Activated CD4-positive, alpha-beta T cell treated with anti-CD3 and anti-CD28 coated beads, Interleukin-10, Interleukin-2, amounts not matched to agents 100 ng/mL and 50 ng/mL, durations not matched to agents 16 hours and 8 hours (primary cell): ENCODE data around the gene NSL1.
"Not testable (repeated sequence)": the region's sequence is repeated elsewhere in the genome, so short reads cannot be mapped to it uniquely, and the experiment has no call there.

Experiments used
- DNase-seq: peaks from one replicate; pipeline ENCODE4 v3.0.0-alpha.2; 2020

NSL1 gene

GRCh38 chr1:212746546-212746945 lies 45.0 kb downstream of the NSL1 start:
- no peak for DNase-seq

GRCh38 chr1:212745303-212745702 lies 46.3 kb downstream of the NSL1 start:
- DNase-seq: no peak

- DNase-seq: no peak
These were observed 47.6 kb downstream of the NSL1 start for GRCh38 chr1:212743901-212744475.

GRCh38 chr1:212738330-212738729 lies 53.2 kb downstream of the NSL1 start:
- DNase-seq: peak; percentile 80

- no peak for DNase-seq
These were observed 54.0 kb downstream of the NSL1 start for GRCh38 chr1:212737559-212737958.

- no peak for DNase-seq
These were observed 58.5 kb downstream of the NSL1 start for GRCh38 chr1:212733109-212733508.

- DNase-seq: no peak
These were observed 59.9 kb downstream of the NSL1 start for GRCh38 chr1:212731630-212732029.

- DNase-seq: peak; percentile 34
These were observed 63.0 kb downstream of the NSL1 start for GRCh38 chr1:212728606-212729005.

- DNase-seq: peak; percentile 72
These were observed 64.0 kb downstream of the NSL1 start for GRCh38 chr1:212727386-212728181.

- DNase-seq: not testable (repeated sequence)
These were observed 66.9 kb downstream of the NSL1 start for GRCh38 chr1:212724679-212725078.

GRCh38 chr1:212722270-212722957 lies 69.2 kb downstream of the NSL1 start:
- DNase-seq: peak; percentile 79

GRCh38 chr1:212721388-212722247 lies 70.0 kb downstream of the NSL1 start:
- DNase-seq: peak; percentile 92

- DNase-seq: no peak
These were observed 71.9 kb downstream of the NSL1 start for GRCh38 chr1:212719633-212720032.

- peak; percentile 36 for DNase-seq
These were observed 73.1 kb downstream of the NSL1 start for GRCh38 chr1:212718499-212718898.

- no peak for DNase-seq
These were observed 75.4 kb downstream of the NSL1 start for GRCh38 chr1:212716161-212716560.

- DNase-seq: no peak
These were observed 78.0 kb downstream of the NSL1 start for GRCh38 chr1:212713465-212714136.

- peak; percentile 72 for DNase-seq
These were observed 78.9 kb downstream of the NSL1 start for GRCh38 chr1:212712451-212713303.

- DNase-seq: not testable (repeated sequence)
These were observed 79.6 kb downstream of the NSL1 start for GRCh38 chr1:212711974-212712373.

- no peak for DNase-seq
These were observed 81.0 kb downstream of the NSL1 start for GRCh38 chr1:212710566-212710965.

- DNase-seq: no peak
These were observed 87.5 kb downstream of the NSL1 start for GRCh38 chr1:212703991-212704564.

- DNase-seq: no peak
These were observed 88.9 kb downstream of the NSL1 start for GRCh38 chr1:212702672-212703071.
